GM10266 (cell line): ENCODE results near the gene MARCKSL1.

ENCODE experiments used
- DNase-seq: peaks from one replicate; pipeline ENCODE4 v3.0.0; 2012; ENCODE audit errors: extremely low spot score
- CTCF ChIP-seq: IDR thresholded peaks from 2 replicates; pipeline ENCODE4 v1.5.1; 2012; ENCODE audit warnings: mild to moderate bottlenecking, low read depth; ENCODE audit not compliant: control insufficient read depth, insufficient read depth; ENCODE audit errors: missing control alignments

Gene MARCKSL1

GRCh38 chr1:32336963-32337675 lies 1.1 kb upstream of the MARCKSL1 start:
- no peak for TF ChIP-seq CTCF
- DNase-seq = peak; percentile 86

- TF ChIP-seq CTCF = no peak
- DNase-seq = no peak
Measured at GRCh38 chr1:32336591-32336932, 529 bp upstream of the MARCKSL1 start.

- TF ChIP-seq CTCF = no peak
- DNase-seq = no peak
Measured at GRCh38 chr1:32335535-32335789, 571 bp downstream of the MARCKSL1 start.

GRCh38 chr1:32334864-32335534 lies 1.0 kb downstream of the MARCKSL1 start:
- peak; percentile 71 for DNase-seq
- TF ChIP-seq CTCF = peak; percentile 85

- TF ChIP-seq CTCF = no peak
- DNase-seq = no peak
Measured at GRCh38 chr1:32334274-32334861, 1.7 kb downstream of the MARCKSL1 start.

- TF ChIP-seq CTCF = no peak
- DNase-seq = no peak
Measured at GRCh38 chr1:32333251-32333963, 2.6 kb downstream of the MARCKSL1 start.
